HEK293 (cell line): ENCODE results near the gene NYAP2.

Experiments
- CTCF ChIA-PET: fragments of 350-600 bp; formaldehyde crosslinking; extraction: SDS; loops from one replicate; lab custom pipeline; 2021; ENCODE audit warnings: antibody characterized with exemption; lab: Yijun Ruan, JAX
- POLR2A ChIA-PET: fragments of 300-600 bp; formaldehyde crosslinking; extraction: SDS; loops from one replicate; lab custom pipeline; 2020; ENCODE audit warnings: antibody characterized with exemption, inconsistent platforms; lab: Yijun Ruan, JAX
- H3K27ac ChIP-seq: fragments of 200-500 bp; sonication (Bioruptor generic); 2 replicates; pipeline ENCODE4 v1.5.1; 2014; ENCODE audit warnings: low read depth, low read length, control low read depth, inconsistent platforms; ENCODE audit errors: extremely low read depth
- H3K36me3 ChIP-seq, 2 experiments: fragments of 200-500 bp in 1 of 2; sonication (Bioruptor generic) in 1 of 2; 1 replicate in 1 of 2; 2 replicates in 1 of 2; pipeline ENCODE4 v1.5.1; 2014 to 2017; ENCODE audit warnings: inconsistent platforms in 2 of 2, low read length in 2 of 2; ENCODE audit not compliant: control insufficient read depth in 2 of 2, insufficient read depth in 1 of 2
- H3K4me1 ChIP-seq: fragments of 200-500 bp; sonication (Bioruptor generic); 2 replicates; pipeline ENCODE4 v1.5.1; 2014; ENCODE audit warnings: mild to moderate bottlenecking, low read length, inconsistent platforms; ENCODE audit not compliant: control insufficient read depth, insufficient read depth
- H3K4me3 ChIP-seq: 2 replicates; pipeline ENCODE4 v1.5.1; 2011; ENCODE audit warnings: low read depth, mild to moderate bottlenecking, control low read depth, low read length, moderate library complexity
- H3K9me3 ChIP-seq: fragments of 200-500 bp; sonication (Bioruptor generic); 2 replicates; pipeline ENCODE4 v1.5.1; 2014; ENCODE audit warnings: low read depth, low read length, inconsistent platforms; ENCODE audit not compliant: control insufficient read depth, insufficient read depth
- HOXC10 ChIP-seq: sonication (generic); formaldehyde crosslinking; IDR thresholded peaks from 2 replicates; pipeline ENCODE4 v1.8.1; 2023; ENCODE audit warnings: mild to moderate bottlenecking, missing genetic modification reagents
- MYNN ChIP-seq: fragments of 450-650 bp; formaldehyde crosslinking; IDR thresholded peaks from 2 replicates; pipeline ENCODE4 v1.5.1; 2016; ENCODE audit warnings: missing biosample characterization, missing genetic modification characterization, borderline replicate concordance
- OSR2 ChIP-seq: fragments of 450-650 bp; formaldehyde crosslinking; IDR thresholded peaks from 2 replicates; pipeline ENCODE4 v1.5.1; 2016; ENCODE audit warnings: missing biosample characterization, missing genetic modification characterization
- OVOL3 ChIP-seq: fragments of 450-650 bp; formaldehyde crosslinking; IDR thresholded peaks from 2 replicates; pipeline ENCODE4 v1.5.1; 2016; ENCODE audit warnings: missing biosample characterization, missing genetic modification characterization
- PRDM1 ChIP-seq: fragments of 450-650 bp; formaldehyde crosslinking; IDR thresholded peaks from 2 replicates; pipeline ENCODE4; 2016; ENCODE audit warnings: missing biosample characterization, missing genetic modification characterization
- WT1 ChIP-seq: fragments of 450-650 bp; formaldehyde crosslinking; IDR thresholded peaks from 2 replicates; pipeline ENCODE4 v1.5.1; 2016; ENCODE audit warnings: missing biosample characterization, missing genetic modification characterization
- ZBTB20 ChIP-seq: fragments of 450-650 bp; formaldehyde crosslinking; IDR thresholded peaks from 2 replicates; pipeline ENCODE4 v1.5.1; 2016; ENCODE audit warnings: missing biosample characterization, missing genetic modification characterization
- ZNF2 ChIP-seq: fragments of 450-650 bp; formaldehyde crosslinking; IDR thresholded peaks from 2 replicates; pipeline ENCODE4 v1.5.1; 2016; ENCODE audit warnings: missing biosample characterization, missing genetic modification characterization
- ZNF23 ChIP-seq: fragments of 450-650 bp; formaldehyde crosslinking; IDR thresholded peaks from 2 replicates; pipeline ENCODE4 v1.5.1; 2016; ENCODE audit warnings: missing biosample characterization, missing genetic modification characterization, borderline replicate concordance
- ZNF302 ChIP-seq: fragments of 450-650 bp; formaldehyde crosslinking; IDR thresholded peaks from 2 replicates; pipeline ENCODE4 v1.5.1; 2016; ENCODE audit warnings: missing biosample characterization, missing genetic modification characterization, low read depth
- ZNF391 ChIP-seq: fragments of 450-650 bp; formaldehyde crosslinking; IDR thresholded peaks from 2 replicates; pipeline ENCODE4 v1.5.1; 2016; ENCODE audit warnings: low read depth, missing biosample characterization, missing genetic modification characterization, borderline replicate concordance
- ZNF555 ChIP-seq: fragments of 450-650 bp; formaldehyde crosslinking; conservative IDR thresholded peaks from 2 replicates; pipeline ENCODE4 v1.5.1; 2017; ENCODE audit warnings: missing biosample characterization, mild to moderate bottlenecking, missing genetic modification characterization, inconsistent platforms
- ZNF677 ChIP-seq: fragments of 450-650 bp; IDR thresholded peaks from 2 replicates; pipeline ENCODE4 v1.5.0; 2018; ENCODE audit warnings: missing biosample characterization, mild to moderate bottlenecking, missing genetic modification characterization, moderate library complexity
- TF ChIP-seq, protein P1 (sequence below): fragments of 450-650 bp; formaldehyde crosslinking; IDR thresholded peaks from 2 replicates; pipeline ENCODE4 v1.5.1; 2016; ENCODE audit warnings: missing biosample characterization, missing genetic modification characterization, low read depth
- TF ChIP-seq, protein P2 (sequence below): fragments of 450-650 bp; formaldehyde crosslinking; IDR thresholded peaks from 2 replicates; pipeline ENCODE4 v1.5.1; 2016; ENCODE audit warnings: missing biosample characterization, missing genetic modification characterization
- TF ChIP-seq, protein P3 (sequence below): fragments of 450-650 bp; formaldehyde crosslinking; IDR thresholded peaks from 2 replicates; pipeline ENCODE4 v1.5.1; 2016; ENCODE audit warnings: missing biosample characterization, missing genetic modification characterization
- TF ChIP-seq, protein P4 (sequence below): fragments of 450-650 bp; formaldehyde crosslinking; IDR thresholded peaks from 2 replicates; pipeline ENCODE4 v1.5.1; 2016; ENCODE audit warnings: missing biosample characterization, missing genetic modification characterization
- TF ChIP-seq, protein P5 (sequence below): fragments of 450-650 bp; formaldehyde crosslinking; IDR thresholded peaks from 2 replicates; pipeline ENCODE4 v1.5.1; 2016; ENCODE audit warnings: missing biosample characterization, missing genetic modification characterization
- TF ChIP-seq, protein P6 (sequence below): fragments of 450-650 bp; formaldehyde crosslinking; IDR thresholded peaks from 2 replicates; pipeline ENCODE4 v1.5.1; 2017; ENCODE audit warnings: missing biosample characterization, missing genetic modification characterization
- TF ChIP-seq, protein P7 (sequence below): fragments of 450-650 bp; formaldehyde crosslinking; IDR thresholded peaks from 2 replicates; pipeline ENCODE4 v1.5.1; 2016; ENCODE audit warnings: missing biosample characterization, missing genetic modification characterization

Gene NYAP2

DNA sequence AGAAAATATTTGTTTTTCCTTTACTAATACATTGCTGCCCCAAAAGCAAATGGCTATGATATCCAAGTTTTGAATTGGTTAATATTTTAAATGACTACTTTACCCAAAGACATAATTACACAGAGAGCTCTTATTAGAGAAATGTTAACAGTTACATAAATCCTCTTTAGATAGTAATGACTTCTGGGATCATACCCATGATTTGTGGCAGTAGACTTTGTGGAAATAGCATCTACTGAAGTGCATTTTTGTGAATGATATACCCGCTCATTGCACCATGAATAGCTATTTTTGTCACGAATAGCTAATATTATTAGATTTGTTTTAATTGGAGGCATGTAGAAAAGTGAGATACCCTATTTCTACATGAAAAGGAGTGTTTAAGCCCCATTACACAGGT is 15.8 kb downstream of the NYAP2 start (continued):
- no peak for TF ChIP-seq ZNF555 (tag by site-specific recombination)

DNA sequence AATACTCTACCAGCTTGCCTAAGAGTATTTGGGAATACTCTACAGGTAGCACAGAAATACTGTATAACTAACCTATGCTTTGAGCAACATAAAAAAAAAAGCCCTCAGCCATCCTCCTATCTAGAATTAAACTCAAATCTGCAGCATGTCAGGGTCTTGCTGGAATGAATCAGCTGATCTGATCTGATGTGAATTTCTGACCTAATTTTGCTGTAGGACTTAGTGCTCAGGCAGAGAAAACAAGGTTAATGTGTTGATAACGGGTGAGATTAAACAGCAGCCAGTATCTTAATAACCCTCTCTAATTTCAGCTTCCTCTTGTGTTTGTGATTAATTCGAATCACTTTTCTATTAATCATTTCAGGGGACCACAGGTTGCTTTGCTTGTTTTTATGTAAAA is 16.3 kb downstream of the NYAP2 start:
- ChIA-PET POLR2A (no interaction called here), CTCF (no interaction called here)
- no peak overlapping the region for H3K27ac ChIP-seq
- no peaks in the 10 kb centered on the region for H3K4me1 ChIP-seq
- H3K36me3 ChIP-seq: no peaks in the 10 kb centered on the region
- H3K4me3 ChIP-seq: no peak overlapping the region
- TF ChIP-seq, protein P1, sequence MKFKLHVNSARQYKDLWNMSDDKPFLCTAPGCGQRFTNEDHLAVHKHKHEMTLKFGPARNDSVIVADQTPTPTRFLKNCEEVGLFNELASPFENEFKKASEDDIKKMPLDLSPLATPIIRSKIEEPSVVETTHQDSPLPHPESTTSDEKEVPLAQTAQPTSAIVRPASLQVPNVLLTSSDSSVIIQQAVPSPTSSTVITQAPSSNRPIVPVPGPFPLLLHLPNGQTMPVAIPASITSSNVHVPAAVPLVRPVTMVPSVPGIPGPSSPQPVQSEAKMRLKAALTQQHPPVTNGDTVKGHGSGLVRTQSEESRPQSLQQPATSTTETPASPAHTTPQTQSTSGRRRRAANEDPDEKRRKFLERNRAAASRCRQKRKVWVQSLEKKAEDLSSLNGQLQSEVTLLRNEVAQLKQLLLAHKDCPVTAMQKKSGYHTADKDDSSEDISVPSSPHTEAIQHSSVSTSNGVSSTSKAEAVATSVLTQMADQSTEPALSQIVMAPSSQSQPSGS (tag by site-specific recombination): no peak
- TF ChIP-seq OVOL3 (tag by site-specific recombination) (no peak), ZNF677 (no peak), ZNF23 (tag by site-specific recombination) (no peak), ZBTB20 (tag by site-specific recombination) (no peak), WT1 (no peak)
- TF ChIP-seq, protein P2, sequence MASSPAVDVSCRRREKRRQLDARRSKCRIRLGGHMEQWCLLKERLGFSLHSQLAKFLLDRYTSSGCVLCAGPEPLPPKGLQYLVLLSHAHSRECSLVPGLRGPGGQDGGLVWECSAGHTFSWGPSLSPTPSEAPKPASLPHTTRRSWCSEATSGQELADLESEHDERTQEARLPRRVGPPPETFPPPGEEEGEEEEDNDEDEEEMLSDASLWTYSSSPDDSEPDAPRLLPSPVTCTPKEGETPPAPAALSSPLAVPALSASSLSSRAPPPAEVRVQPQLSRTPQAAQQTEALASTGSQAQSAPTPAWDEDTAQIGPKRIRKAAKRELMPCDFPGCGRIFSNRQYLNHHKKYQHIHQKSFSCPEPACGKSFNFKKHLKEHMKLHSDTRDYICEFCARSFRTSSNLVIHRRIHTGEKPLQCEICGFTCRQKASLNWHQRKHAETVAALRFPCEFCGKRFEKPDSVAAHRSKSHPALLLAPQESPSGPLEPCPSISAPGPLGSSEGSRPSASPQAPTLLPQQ (tag by site-specific recombination): no peak
- TF ChIP-seq, protein P3, sequence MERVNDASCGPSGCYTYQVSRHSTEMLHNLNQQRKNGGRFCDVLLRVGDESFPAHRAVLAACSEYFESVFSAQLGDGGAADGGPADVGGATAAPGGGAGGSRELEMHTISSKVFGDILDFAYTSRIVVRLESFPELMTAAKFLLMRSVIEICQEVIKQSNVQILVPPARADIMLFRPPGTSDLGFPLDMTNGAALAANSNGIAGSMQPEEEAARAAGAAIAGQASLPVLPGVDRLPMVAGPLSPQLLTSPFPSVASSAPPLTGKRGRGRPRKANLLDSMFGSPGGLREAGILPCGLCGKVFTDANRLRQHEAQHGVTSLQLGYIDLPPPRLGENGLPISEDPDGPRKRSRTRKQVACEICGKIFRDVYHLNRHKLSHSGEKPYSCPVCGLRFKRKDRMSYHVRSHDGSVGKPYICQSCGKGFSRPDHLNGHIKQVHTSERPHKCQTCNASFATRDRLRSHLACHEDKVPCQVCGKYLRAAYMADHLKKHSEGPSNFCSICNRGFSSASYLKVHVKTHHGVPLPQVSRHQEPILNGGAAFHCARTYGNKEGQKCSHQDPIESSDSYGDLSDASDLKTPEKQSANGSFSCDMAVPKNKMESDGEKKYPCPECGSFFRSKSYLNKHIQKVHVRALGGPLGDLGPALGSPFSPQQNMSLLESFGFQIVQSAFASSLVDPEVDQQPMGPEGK: no peak
- TF ChIP-seq, protein P4, sequence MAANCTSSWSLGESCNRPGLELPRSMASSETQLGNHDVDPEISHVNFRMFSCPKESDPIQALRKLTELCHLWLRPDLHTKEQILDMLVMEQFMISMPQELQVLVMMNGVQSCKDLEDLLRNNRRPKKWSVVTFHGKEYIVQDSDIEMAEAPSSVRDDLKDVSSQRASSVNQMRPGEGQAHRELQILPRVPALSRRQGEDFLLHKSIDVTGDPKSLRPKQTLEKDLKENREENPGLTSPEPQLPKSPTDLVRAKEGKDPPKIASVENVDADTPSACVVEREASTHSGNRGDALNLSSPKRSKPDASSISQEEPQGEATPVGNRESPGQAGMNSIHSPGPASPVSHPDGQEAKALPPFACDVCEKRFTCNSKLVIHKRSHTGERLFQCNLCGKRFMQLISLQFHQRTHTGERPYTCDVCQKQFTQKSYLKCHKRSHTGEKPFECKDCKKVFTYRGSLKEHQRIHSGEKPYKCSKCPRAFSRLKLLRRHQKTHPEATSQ (tag by site-specific recombination): no peak
- TF ChIP-seq, protein P5, sequence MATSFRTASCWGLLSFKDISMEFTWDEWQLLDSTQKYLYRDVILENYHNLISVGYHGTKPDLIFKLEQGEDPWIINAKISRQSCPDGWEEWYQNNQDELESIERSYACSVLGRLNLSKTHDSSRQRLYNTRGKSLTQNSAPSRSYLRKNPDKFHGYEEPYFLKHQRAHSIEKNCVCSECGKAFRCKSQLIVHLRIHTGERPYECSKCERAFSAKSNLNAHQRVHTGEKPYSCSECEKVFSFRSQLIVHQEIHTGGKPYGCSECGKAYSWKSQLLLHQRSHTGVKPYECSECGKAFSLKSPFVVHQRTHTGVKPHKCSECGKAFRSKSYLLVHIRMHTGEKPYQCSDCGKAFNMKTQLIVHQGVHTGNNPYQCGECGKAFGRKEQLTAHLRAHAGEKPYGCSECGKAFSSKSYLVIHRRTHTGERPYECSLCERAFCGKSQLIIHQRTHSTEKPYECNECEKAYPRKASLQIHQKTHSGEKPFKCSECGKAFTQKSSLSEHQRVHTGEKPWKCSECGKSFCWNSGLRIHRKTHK (tag by site-specific recombination): no peak
- TF ChIP-seq, protein P6, sequence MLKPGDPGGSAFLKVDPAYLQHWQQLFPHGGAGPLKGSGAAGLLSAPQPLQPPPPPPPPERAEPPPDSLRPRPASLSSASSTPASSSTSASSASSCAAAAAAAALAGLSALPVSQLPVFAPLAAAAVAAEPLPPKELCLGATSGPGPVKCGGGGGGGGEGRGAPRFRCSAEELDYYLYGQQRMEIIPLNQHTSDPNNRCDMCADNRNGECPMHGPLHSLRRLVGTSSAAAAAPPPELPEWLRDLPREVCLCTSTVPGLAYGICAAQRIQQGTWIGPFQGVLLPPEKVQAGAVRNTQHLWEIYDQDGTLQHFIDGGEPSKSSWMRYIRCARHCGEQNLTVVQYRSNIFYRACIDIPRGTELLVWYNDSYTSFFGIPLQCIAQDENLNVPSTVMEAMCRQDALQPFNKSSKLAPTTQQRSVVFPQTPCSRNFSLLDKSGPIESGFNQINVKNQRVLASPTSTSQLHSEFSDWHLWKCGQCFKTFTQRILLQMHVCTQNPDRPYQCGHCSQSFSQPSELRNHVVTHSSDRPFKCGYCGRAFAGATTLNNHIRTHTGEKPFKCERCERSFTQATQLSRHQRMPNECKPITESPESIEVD: no peak
- H3K9me3 ChIP-seq: no peaks in the 10 kb centered on the region

DNA sequence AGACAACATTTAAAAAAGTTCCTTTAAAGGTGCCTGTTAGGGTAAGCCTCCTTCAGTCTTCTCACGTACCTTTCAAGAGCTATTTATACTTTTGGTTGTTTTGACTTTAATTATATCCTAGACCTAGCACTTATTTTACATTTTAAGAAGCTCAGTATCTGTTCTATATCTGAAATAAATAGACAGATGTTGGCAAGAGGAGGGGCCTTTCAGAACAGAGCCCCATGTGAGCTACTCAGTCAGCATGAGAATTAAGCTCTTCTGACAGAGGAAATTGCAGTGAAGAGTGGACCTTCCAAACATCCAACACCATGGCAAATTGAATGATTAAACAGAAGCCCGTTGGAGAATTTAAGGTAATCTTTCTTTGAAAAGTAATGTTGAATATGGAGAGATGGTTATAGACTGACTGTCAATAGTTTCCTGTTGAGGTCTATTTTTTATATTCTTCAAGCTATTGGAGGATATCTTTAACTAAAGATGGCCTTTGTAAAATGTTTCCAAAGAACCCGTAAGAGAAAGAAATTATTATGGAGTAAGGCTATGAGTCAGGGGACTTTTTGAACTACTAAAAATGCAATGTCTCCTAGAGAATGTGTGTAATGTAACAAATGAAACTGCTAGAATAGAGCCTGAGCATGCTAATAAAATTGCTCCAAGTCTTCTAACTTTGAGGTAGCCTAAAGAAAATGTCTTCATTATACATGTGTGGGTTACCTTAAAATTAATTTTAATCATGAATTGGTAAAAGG is 17.3 kb downstream of the NYAP2 start:
- H3K36me3 ChIP-seq: no peaks in the 10 kb centered on the region
- no peaks in the 10 kb centered on the region for H3K9me3 ChIP-seq
- no peak overlapping the region for H3K4me3 ChIP-seq
- H3K4me1 ChIP-seq: no peaks in the 10 kb centered on the region
- H3K27ac ChIP-seq: no peak overlapping the region
- ChIA-PET POLR2A (no interaction called here), CTCF (no interaction called here)
- no peak for TF ChIP-seq ZNF302 (tag by site-specific recombination)
- no peak for TF ChIP-seq HOXC10 (CRISPR knock-in tag)
- TF ChIP-seq ZNF391 (tag by site-specific recombination): no peak
- no peak for TF ChIP-seq ZNF2 (tag by site-specific recombination)
- TF ChIP-seq, protein P1 (tag by site-specific recombination): no peak
- TF ChIP-seq PRDM1 (tag by site-specific recombination): no peak
- TF ChIP-seq OSR2 (tag by site-specific recombination): no peak
- TF ChIP-seq MYNN (tag by site-specific recombination): no peak
- TF ChIP-seq, protein P7, sequence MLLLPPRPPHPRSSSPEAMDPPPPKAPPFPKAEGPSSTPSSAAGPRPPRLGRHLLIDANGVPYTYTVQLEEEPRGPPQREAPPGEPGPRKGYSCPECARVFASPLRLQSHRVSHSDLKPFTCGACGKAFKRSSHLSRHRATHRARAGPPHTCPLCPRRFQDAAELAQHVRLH: no peak
